Measurements from ENCODE around the gene PLAGL2.

DNA sequence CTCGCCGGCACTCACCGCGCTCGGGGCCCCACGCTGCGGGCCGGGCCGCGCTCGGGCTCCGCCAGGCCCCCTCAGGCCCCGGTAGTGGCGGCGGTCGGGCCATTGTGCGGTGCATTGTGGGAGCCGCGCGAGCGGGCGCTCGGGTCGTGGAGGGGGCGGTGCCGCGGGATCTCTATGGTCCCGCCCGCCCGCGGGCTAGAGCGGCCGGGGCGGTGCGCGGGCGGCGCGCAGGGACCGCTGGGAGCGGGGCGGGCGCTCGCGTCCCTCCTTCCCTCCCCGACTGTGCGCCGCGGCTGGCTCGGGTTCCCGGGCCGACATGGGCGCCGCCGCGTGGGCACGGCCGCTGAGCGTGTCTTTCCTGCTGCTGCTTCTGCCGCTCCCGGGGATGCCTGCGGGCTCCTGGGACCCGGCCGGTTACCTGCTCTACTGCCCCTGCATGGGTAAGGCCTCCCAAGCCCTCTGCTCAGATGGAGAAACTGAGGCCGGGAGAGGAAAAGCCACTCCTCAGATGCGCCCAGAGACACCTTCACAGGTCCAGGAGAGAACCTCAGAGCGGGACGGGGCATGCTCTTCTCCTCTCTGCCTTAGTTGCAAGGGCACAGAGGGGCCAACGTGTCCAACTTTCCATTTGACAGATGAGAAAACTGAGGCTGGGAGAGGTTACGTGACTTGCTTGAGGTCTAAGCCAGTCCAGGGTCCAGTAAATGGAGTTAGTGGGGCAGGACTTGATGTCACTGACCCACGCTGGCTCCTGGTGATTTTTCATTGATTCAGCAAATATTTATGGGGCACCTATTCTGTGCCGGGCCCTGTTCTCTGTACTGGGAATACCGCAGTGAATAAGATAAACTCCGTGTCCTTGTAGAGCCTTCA lies at the start of gene PLAGL2, which contains the start of gene POFUT1:
- TF ChIP-seq, protein P1, sequence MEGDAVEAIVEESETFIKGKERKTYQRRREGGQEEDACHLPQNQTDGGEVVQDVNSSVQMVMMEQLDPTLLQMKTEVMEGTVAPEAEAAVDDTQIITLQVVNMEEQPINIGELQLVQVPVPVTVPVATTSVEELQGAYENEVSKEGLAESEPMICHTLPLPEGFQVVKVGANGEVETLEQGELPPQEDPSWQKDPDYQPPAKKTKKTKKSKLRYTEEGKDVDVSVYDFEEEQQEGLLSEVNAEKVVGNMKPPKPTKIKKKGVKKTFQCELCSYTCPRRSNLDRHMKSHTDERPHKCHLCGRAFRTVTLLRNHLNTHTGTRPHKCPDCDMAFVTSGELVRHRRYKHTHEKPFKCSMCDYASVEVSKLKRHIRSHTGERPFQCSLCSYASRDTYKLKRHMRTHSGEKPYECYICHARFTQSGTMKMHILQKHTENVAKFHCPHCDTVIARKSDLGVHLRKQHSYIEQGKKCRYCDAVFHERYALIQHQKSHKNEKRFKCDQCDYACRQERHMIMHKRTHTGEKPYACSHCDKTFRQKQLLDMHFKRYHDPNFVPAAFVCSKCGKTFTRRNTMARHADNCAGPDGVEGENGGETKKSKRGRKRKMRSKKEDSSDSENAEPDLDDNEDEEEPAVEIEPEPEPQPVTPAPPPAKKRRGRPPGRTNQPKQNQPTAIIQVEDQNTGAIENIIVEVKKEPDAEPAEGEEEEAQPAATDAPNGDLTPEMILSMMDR (IDR thresholded peaks at IDR 0.05; ENCODE audit: low read length), result peak; percentile 17
- TF ChIP-seq EZH2phosphoT487 (IDR thresholded peaks at IDR 0.05; ENCODE audit: low read length) (no peak), EZH2 (optimal IDR thresholded peaks at IDR 0.05; ENCODE audit: low read depth, low read length) (no peak)
